K562 (cell line): ENCODE data around the gene DYRK1A. TPM values are rescaled to one million over a fixed set of nuclear protein-coding genes. Genes with fewer than 3 reads are reported as not detected.
A peak's percentile ranks its signal among the peaks of the same experiment; 100 is the strongest.

Source experiments
- BCOR ChIP-seq: fragments of 450-650 bp; IDR thresholded peaks from 2 replicates; pipeline ENCODE4 v1.6.1; 2016
- CBFA2T3 ChIP-seq: fragments of 450-650 bp; IDR thresholded peaks from 2 replicates; pipeline ENCODE4 v1.6.1; 2017
- CHD1 ChIP-seq: fragments of 200-600 bp; sonication (generic); IDR thresholded peaks from one replicate; pipeline ENCODE4 v1.6.1; 2012; ENCODE audit warnings: mild to moderate bottlenecking, moderate library complexity, low read length, inconsistent platforms
- DIDO1 ChIP-seq: fragments of 450-650 bp; IDR thresholded peaks from 2 replicates; pipeline ENCODE4 v1.6.1; 2016; ENCODE audit warnings: low read depth, missing biosample characterization, missing genetic modification characterization
- KAT7 ChIP-seq: sonication (generic); formaldehyde crosslinking; IDR thresholded peaks from 2 replicates; pipeline ENCODE4 v1.8.0; 2022; ENCODE audit warnings: missing genetic modification reagents, mild to moderate bottlenecking, borderline replicate concordance
- MBD2 ChIP-seq: sonication (generic); IDR thresholded peaks from 2 replicates; pipeline ENCODE4 v1.6.1; 2016; ENCODE audit warnings: low read depth, borderline replicate concordance
- NCOA4 ChIP-seq: fragments of 450-650 bp; IDR thresholded peaks from 2 replicates; pipeline ENCODE4 v1.6.1; 2018; ENCODE audit warnings: mild to moderate bottlenecking; ENCODE audit not compliant: partially characterized antibody
- NFIC ChIP-seq: fragments of 450-650 bp; IDR thresholded peaks from 2 replicates; pipeline ENCODE4 v1.6.1; 2017; ENCODE audit warnings: mild to moderate bottlenecking, inconsistent platforms
- TBP ChIP-seq: optimal IDR thresholded peaks from 2 replicates; pipeline ENCODE3; 2011; ENCODE audit warnings: low read depth, low read length, improper control_type of control experiment
- ZNF124 ChIP-seq: sonication (generic); formaldehyde crosslinking; IDR thresholded peaks from 2 replicates; pipeline ENCODE4 v1.8.1; 2022; ENCODE audit warnings: missing genetic modification reagents
- ZNF134 ChIP-seq: fragments of 250-450 bp; sonication (Bioruptor Pico); conservative IDR thresholded peaks from 2 replicates; pipeline ENCODE4 v1.4.0; 2020
- ZNF217 ChIP-seq: sonication (generic); formaldehyde crosslinking; IDR thresholded peaks from 2 replicates; pipeline ENCODE4 v1.8.0; 2022; ENCODE audit warnings: mild to moderate bottlenecking, missing genetic modification reagents
- ZNF224 ChIP-seq: sonication (generic); formaldehyde crosslinking; IDR thresholded peaks from 2 replicates; pipeline ENCODE4 v1.8.0; 2022; ENCODE audit warnings: mild to moderate bottlenecking, missing genetic modification reagents
- ZNF77 ChIP-seq: fragments of 250-450 bp; sonication (Bioruptor Pico); IDR thresholded peaks from 2 replicates; pipeline ENCODE4 v1.5.0; 2020
- polyA plus RNA-seq, 8 experiments: library from polyadenylated mRNA; depleted of rRNA in 4 of 8; stranded (reverse) in 5 of 8; unstranded in 3 of 8; fragments of >200 nt; fragmentation: Nextera tagmentation in 2 of 8; fragmentation: Illumina TruSeq in 1 of 8; extraction: Ambion mirVana in 2 of 8; extraction: Trizol in 1 of 8; gene quantifications; 2 replicates each; pipeline versions ENCODE4 v1.2.1 to v1.2.3, GENCODE V29; 2011 to 2014; ENCODE audit warnings: inconsistent platforms in 1 of 8, missing spikeins in 1 of 8
- total RNA-seq, 7 experiments: library from RNA; depleted of rRNA in 6 of 7; stranded (reverse); fragments of >200 nt in 6 of 7; fragmentation: Illumina TruSeq in 2 of 7; extraction: Trizol in 2 of 7; gene quantifications; 2 replicates each; pipeline versions ENCODE4 v1.2.1 to v1.2.3, GENCODE V29; 2011 to 2021; ENCODE audit warnings: low replicate concordance in 1 of 7
- TF ChIP-seq, protein P1 (sequence below): fragments of 450-650 bp; IDR thresholded peaks from 2 replicates; pipeline ENCODE4 v1.6.1; 2016; ENCODE audit warnings: mild to moderate bottlenecking
- TF ChIP-seq, protein P2 (sequence below): fragments of 250-450 bp; sonication (Bioruptor Pico); IDR thresholded peaks from 2 replicates; pipeline ENCODE4 v1.8.0; 2021; ENCODE audit warnings: moderate library complexity, mild to moderate bottlenecking, inconsistent platforms
- TF ChIP-seq, protein P3 (sequence below): fragments of 250-450 bp; sonication (Bioruptor Pico); IDR thresholded peaks from 2 replicates; pipeline ENCODE4 v1.5.0; 2021
- TF ChIP-seq, protein P4 (sequence below), 3 experiments: fragments of 200-800 bp in 1 of 3; fragments of 250-450 bp in 1 of 3; fragments of 450-650 bp in 1 of 3; sonication (Bioruptor Pico) in 1 of 3; sonication (Bioruptor generic) in 1 of 3; formaldehyde crosslinking in 1 of 3; IDR thresholded peaks; 2 replicates each; pipeline versions ENCODE4 v1.6.1 to v1.8.0; 2016 to 2022; ENCODE audit warnings: mild to moderate bottlenecking in 2 of 3, missing genetic modification characterization in 2 of 3, missing compliant biosample characterization in 1 of 3, moderate library complexity in 1 of 3
- TF ChIP-seq, protein P5 (sequence below): fragments of 450-650 bp; IDR thresholded peaks from 2 replicates; pipeline ENCODE4 v1.6.1; 2017; ENCODE audit warnings: antibody characterized with exemption

Gene DYRK1A
- total and polyA plus RNA-seq, 9 of the 15 experiments (the other 6 are each of a cell fraction or from before 2014, with no cell fraction given) = 3.7 to 64.8 (median 42.3) TPM

DNA sequence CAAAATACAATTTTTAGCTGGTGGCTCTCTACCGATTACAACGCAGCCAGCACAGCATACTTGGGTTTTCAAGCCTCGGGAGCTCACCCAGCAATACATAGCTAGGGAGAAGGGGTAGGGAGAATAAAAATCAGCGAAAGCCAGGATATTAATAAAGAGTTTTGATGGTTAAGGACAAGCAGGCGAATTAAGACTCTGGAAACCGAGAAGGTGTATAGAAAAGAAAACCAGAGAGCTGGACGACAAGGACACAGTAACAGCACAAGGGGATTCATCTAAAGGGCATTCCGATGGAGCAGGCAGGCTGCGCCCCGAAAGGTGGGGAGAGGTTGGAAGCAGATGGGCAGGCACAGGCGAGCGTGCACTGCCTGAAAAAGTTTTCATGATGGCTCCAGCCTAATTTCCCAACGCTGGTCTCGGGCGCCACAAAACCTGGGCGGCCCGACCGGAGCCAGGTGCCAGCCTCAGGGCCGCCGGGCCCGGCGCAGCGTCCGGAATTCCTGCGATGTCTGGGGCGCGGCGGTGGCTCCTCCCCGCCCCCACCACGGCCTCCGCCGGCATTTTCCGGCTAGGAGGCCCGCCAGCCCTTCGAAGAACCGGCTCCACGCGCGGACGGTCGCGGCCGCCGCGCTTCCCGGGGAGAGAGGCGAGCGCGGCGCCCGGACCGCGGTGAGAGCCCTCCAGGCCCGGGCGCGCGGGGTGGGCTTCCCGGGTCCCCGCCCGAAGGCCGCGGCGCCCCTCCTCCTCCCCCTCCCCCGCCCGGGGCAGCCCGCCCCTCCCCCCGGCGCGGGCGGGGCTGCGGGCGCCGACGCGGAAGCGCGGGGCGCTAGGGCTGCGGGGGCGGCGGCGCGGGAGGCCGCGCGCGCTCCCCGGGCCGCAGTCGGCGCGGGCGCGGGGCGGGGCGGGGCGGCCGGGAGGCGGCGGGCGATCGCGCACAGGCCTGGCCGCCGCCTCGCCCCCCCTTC, 774 bp upstream of the DYRK1A start (continued):
- TF ChIP-seq, protein P1, sequence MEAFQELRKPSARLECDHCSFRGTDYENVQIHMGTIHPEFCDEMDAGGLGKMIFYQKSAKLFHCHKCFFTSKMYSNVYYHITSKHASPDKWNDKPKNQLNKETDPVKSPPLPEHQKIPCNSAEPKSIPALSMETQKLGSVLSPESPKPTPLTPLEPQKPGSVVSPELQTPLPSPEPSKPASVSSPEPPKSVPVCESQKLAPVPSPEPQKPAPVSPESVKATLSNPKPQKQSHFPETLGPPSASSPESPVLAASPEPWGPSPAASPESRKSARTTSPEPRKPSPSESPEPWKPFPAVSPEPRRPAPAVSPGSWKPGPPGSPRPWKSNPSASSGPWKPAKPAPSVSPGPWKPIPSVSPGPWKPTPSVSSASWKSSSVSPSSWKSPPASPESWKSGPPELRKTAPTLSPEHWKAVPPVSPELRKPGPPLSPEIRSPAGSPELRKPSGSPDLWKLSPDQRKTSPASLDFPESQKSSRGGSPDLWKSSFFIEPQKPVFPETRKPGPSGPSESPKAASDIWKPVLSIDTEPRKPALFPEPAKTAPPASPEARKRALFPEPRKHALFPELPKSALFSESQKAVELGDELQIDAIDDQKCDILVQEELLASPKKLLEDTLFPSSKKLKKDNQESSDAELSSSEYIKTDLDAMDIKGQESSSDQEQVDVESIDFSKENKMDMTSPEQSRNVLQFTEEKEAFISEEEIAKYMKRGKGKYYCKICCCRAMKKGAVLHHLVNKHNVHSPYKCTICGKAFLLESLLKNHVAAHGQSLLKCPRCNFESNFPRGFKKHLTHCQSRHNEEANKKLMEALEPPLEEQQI = no peak
- TF ChIP-seq, protein P2, sequence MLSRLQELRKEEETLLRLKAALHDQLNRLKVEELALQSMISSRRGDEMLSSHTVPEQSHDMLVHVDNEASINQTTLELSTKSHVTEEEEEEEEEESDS (CRISPR knock-in tag) = no peak
- TF ChIP-seq ZNF124 (CRISPR knock-in tag) (peak; percentile 75; the same call in 1 of the 2 replicates), NCOA4 (no peak), ZNF224 (CRISPR knock-in tag) (no peak), TBP (peak; percentile 1), KAT7 (CRISPR knock-in tag) (no peak; the same call in 1 of the 2 replicates), ZNF134 (CRISPR knock-in tag) (no peak), ZNF77 (CRISPR knock-in tag) (no peak), CBFA2T3 (0 out of 2 replicates have a peak, but pooled peaks have one; percentile 6), BCOR (peak; percentile 39; the same call in 1 of the 2 replicates), MBD2 (no peak), ZNF217 (no peak), CHD1 (peak; percentile 50), NFIC (peak; percentile 40), DIDO1 (tag) (no peak)
- TF ChIP-seq, protein P3, sequence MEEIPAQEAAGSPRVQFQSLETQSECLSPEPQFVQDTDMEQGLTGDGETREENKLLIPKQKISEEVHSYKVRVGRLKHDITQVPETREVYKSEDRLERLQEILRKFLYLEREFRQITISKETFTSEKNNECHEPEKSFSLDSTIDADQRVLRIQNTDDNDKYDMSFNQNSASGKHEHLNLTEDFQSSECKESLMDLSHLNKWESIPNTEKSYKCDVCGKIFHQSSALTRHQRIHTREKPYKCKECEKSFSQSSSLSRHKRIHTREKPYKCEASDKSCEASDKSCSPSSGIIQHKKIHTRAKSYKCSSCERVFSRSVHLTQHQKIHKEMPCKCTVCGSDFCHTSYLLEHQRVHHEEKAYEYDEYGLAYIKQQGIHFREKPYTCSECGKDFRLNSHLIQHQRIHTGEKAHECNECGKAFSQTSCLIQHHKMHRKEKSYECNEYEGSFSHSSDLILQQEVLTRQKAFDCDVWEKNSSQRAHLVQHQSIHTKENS (CRISPR knock-in tag) = no peak
- TF ChIP-seq, protein P4, sequence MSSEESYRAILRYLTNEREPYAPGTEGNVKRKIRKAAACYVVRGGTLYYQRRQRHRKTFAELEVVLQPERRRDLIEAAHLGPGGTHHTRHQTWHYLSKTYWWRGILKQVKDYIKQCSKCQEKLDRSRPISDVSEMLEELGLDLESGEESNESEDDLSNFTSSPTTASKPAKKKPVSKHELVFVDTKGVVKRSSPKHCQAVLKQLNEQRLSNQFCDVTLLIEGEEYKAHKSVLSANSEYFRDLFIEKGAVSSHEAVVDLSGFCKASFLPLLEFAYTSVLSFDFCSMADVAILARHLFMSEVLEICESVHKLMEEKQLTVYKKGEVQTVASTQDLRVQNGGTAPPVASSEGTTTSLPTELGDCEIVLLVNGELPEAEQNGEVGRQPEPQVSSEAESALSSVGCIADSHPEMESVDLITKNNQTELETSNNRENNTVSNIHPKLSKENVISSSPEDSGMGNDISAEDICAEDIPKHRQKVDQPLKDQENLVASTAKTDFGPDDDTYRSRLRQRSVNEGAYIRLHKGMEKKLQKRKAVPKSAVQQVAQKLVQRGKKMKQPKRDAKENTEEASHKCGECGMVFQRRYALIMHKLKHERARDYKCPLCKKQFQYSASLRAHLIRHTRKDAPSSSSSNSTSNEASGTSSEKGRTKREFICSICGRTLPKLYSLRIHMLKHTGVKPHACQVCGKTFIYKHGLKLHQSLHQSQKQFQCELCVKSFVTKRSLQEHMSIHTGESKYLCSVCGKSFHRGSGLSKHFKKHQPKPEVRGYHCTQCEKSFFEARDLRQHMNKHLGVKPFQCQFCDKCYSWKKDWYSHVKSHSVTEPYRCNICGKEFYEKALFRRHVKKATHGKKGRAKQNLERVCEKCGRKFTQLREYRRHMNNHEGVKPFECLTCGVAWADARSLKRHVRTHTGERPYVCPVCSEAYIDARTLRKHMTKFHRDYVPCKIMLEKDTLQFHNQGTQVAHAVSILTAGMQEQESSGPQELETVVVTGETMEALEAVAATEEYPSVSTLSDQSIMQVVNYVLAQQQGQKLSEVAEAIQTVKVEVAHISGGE (CRISPR knock-in tag; IDR thresholded peaks at IDR 0.05) = no peak
- TF ChIP-seq, protein P5, sequence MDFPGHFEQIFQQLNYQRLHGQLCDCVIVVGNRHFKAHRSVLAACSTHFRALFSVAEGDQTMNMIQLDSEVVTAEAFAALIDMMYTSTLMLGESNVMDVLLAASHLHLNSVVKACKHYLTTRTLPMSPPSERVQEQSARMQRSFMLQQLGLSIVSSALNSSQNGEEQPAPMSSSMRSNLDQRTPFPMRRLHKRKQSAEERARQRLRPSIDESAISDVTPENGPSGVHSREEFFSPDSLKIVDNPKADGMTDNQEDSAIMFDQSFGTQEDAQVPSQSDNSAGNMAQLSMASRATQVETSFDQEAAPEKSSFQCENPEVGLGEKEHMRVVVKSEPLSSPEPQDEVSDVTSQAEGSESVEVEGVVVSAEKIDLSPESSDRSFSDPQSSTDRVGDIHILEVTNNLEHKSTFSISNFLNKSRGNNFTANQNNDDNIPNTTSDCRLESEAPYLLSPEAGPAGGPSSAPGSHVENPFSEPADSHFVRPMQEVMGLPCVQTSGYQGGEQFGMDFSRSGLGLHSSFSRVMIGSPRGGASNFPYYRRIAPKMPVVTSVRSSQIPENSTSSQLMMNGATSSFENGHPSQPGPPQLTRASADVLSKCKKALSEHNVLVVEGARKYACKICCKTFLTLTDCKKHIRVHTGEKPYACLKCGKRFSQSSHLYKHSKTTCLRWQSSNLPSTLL = peak; percentile 66
